K562 (cell line): ENCODE measurements around the gene GAD1.

ENCODE experiments used
- HCFC1 ChIP-seq: IDR thresholded peaks from 2 replicates; pipeline ENCODE4 v1.6.1; 2012; ENCODE audit warnings: low read depth, low read length, improper control_type of control experiment
- POLR2AphosphoS5 ChIP-seq: IDR thresholded peaks from 2 replicates; pipeline ENCODE4 v1.6.1; 2011; ENCODE audit warnings: mild to moderate bottlenecking, low read depth, low read length, moderate library complexity; ENCODE audit not compliant: control insufficient read depth, insufficient read depth
- ZNF274 ChIP-seq: IDR thresholded peaks from 2 replicates; pipeline ENCODE4 v1.6.1; 2011; ENCODE audit warnings: low read depth, mild to moderate bottlenecking, low read length, moderate library complexity, borderline replicate concordance
- TF ChIP-seq, protein P1 (sequence below): sonication (generic); formaldehyde crosslinking; IDR thresholded peaks from 2 replicates; pipeline ENCODE4 v1.8.0; 2023; ENCODE audit warnings: mild to moderate bottlenecking, missing genetic modification reagents

- TF ChIP-seq HCFC1 = no peak
- no peak for TF ChIP-seq POLR2AphosphoS5
- TF ChIP-seq, protein P1, sequence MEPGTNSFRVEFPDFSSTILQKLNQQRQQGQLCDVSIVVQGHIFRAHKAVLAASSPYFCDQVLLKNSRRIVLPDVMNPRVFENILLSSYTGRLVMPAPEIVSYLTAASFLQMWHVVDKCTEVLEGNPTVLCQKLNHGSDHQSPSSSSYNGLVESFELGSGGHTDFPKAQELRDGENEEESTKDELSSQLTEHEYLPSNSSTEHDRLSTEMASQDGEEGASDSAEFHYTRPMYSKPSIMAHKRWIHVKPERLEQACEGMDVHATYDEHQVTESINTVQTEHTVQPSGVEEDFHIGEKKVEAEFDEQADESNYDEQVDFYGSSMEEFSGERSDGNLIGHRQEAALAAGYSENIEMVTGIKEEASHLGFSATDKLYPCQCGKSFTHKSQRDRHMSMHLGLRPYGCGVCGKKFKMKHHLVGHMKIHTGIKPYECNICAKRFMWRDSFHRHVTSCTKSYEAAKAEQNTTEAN (CRISPR knock-in tag) = no peak
- TF ChIP-seq ZNF274 = no peak
These were observed 45.2 kb upstream of the GAD1 start for GRCh38 chr2:170771421-170771937.
